Heart left ventricle (tissue), 13 donors: ENCODE measurements around the gene BCL3.

Source experiments
- POLR2A ChIP-seq, 2 donors: fragments of 450-650 bp; IDR thresholded peaks; one replicate each; pipeline ENCODE4 v1.6.1; 2017; ENCODE audit warnings: antibody characterized with exemption in 2 of 2, mild to moderate bottlenecking in 2 of 2, moderate library complexity in 2 of 2
- TF ChIP-seq, protein P1 (sequence below), 12 donors: fragments of 200-600 bp; sonication (generic) in 4 of 12; IDR thresholded peaks; one replicate each; pipeline versions ENCODE4 v1.5.0 to v1.8.0; 2018 to 2022; ENCODE audit warnings: antibody characterized with exemption in 12 of 12, mild to moderate bottlenecking in 5 of 12
- donor health status: ischemic (EF 13 %, LVEDD 7.1; RV severe dilation, severe dysfunction).
- donor health status: DM: no; HTN: yes; CAD: no.
- donor health status: DM: no; HTN: no; CAD: no.
- donor health status: ischemic (EF 25% LVEDD 6.9; RV normal size, moderate dysfunction).
- donor health status: ischemic (EF 25% LVEDD 5.7; RV mildly dilated, moderate dysfunction).
- donor health status: ischemic (EF 35%, LVEDD 5.7; RV mildly dilated, moderate dysfunction).
- donor health status: nonischemic (EF 11% LVEDD 7.7; RV severe dilation, severe dysfunction).
- donor health status: DM: yes; HTN: yes; CAD: no.
- donor health status: PGD.
- donor health status: ischemic (EF 29% LVEDD 5.4; RV normal size, mild dysfunction).
- donor health status: nonischemic (EF 23%, LVEDD 6.1; RV moderate dilation, normal function).

DNA sequence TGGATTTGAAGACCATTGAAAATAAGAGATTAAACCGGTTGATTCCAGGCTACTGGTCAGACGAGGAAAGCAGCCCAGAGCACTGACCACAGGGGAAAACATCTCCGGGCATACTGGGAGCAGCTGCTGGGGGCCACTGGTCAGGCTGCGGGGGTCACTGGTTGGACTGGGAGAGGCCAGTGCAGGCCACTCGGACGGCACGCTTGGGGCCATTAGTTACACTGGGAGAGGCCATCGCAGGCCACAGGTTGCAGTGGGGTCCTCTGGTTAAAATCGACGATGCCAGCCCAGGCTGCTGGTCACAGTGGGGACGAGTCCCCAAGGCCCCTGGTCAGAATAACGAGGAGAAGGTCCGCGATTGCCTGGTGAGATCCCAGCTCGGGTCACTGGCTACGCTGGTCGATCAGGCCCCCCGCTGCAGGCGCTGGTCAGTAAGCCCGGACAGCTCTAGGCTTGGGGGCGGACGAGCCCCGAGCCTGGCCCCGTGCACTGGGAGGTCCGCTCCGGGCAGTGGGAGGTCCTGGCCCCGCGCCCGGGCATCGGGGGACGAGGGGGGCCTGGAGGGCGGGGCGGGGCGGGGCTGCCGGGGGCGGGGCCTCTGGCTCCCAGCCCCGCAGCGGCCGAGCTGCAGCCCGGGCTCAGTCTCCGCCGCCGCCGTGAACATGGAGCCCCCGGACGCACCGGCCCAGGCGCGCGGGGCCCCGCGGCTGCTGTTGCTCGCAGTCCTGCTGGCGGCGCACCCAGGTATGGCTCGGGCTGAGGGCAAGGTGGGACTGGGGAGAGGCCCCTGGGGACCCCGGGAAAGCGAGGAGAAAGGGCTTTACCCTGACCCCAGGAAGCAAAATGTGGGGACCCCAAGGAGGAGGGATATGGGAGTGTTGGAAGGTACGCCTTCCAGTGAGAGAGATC is 60.2 kb downstream of the BCL3 start, which contains the start of gene BCAM:
- TF ChIP-seq, protein P1, sequence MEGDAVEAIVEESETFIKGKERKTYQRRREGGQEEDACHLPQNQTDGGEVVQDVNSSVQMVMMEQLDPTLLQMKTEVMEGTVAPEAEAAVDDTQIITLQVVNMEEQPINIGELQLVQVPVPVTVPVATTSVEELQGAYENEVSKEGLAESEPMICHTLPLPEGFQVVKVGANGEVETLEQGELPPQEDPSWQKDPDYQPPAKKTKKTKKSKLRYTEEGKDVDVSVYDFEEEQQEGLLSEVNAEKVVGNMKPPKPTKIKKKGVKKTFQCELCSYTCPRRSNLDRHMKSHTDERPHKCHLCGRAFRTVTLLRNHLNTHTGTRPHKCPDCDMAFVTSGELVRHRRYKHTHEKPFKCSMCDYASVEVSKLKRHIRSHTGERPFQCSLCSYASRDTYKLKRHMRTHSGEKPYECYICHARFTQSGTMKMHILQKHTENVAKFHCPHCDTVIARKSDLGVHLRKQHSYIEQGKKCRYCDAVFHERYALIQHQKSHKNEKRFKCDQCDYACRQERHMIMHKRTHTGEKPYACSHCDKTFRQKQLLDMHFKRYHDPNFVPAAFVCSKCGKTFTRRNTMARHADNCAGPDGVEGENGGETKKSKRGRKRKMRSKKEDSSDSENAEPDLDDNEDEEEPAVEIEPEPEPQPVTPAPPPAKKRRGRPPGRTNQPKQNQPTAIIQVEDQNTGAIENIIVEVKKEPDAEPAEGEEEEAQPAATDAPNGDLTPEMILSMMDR (IDR thresholded peaks at IDR 0.05) = no peak
- TF ChIP-seq POLR2A (IDR thresholded peaks at IDR 0.05) = peak in 1 of 2 donors; percentile 68
